ENCODE measurements around the gene SPACA7. TPM values are rescaled to one million over a fixed set of nuclear protein-coding genes. Genes with fewer than 3 reads are reported as not detected.
"Not testable (repeated sequence)": the region's sequence is repeated elsewhere in the genome, so short reads cannot be mapped to it uniquely, and the experiment has no call there.

The SPACA7 gene
- total RNA-seq, 3 donors from 2014 or later, result not detected

GRCh38 chr13:112424098-112424497, 47.9 kb downstream of the SPACA7 start:
- Mint-ChIP-seq H3K36me3 (ENCODE audit: insufficient read depth) (no peaks in the 10 kb centered on the region), H3K27me3 (ENCODE audit: low read depth) (peaks cover 3% of the 10 kb centered on the region), H3K4me3 (no peak overlapping the region), H3K9me3 (peaks cover 39% of the 10 kb centered on the region), H3K4me1 (ENCODE audit: low read depth) (no peaks in the 10 kb centered on the region)
- DNase-seq, result no peak
- ATAC-seq, result no peak

- Mint-ChIP-seq H3K4me1 (ENCODE audit: low read depth) (no peaks in the 10 kb centered on the region), H3K27me3 (ENCODE audit: low read depth) (peaks cover 10% of the 10 kb centered on the region), H3K36me3 (ENCODE audit: insufficient read depth) (no peaks in the 10 kb centered on the region), H3K9me3 (peaks cover 26% of the 10 kb centered on the region), H3K4me3 (no peak overlapping the region)
- DNase-seq (no peak), ATAC-seq (no peak)
Measured at GRCh38 chr13:112428704-112429103, 52.5 kb downstream of the SPACA7 start.

- DNase-seq (no peak), ATAC-seq (no peak)
- Mint-ChIP-seq H3K9me3 (peaks cover 25% of the 10 kb centered on the region), H3K4me3 (no peak overlapping the region), H3K27me3 (ENCODE audit: low read depth) (peaks cover 10% of the 10 kb centered on the region), H3K4me1 (ENCODE audit: low read depth) (no peaks in the 10 kb centered on the region), H3K36me3 (ENCODE audit: insufficient read depth) (no peaks in the 10 kb centered on the region)
Measured at GRCh38 chr13:112431734-112432133, 55.6 kb downstream of the SPACA7 start.

GRCh38 chr13:112432734-112433133, 56.6 kb downstream of the SPACA7 start:
- not testable (repeated sequence) for ATAC-seq; H3K4me1 Mint-ChIP-seq (ENCODE audit: low read depth); H3K4me3 Mint-ChIP-seq; DNase-seq; H3K36me3 Mint-ChIP-seq (ENCODE audit: insufficient read depth); H3K27me3 Mint-ChIP-seq (ENCODE audit: low read depth)
- H3K9me3 Mint-ChIP-seq, result peaks cover 25% of the 10 kb centered on the region

- not testable (repeated sequence) for ATAC-seq, DNase-seq
Measured at GRCh38 chr13:112433517-112433916, 57.4 kb downstream of the SPACA7 start.

GRCh38 chr13:112434032-112434431, 57.9 kb downstream of the SPACA7 start:
- peaks cover 26% of the 10 kb centered on the region for H3K9me3 Mint-ChIP-seq
- no peak overlapping the region for H3K4me3 Mint-ChIP-seq
- H3K27me3 Mint-ChIP-seq (ENCODE audit: low read depth), result peaks cover 7% of the 10 kb centered on the region
- no peaks in the 10 kb centered on the region for H3K36me3 Mint-ChIP-seq (ENCODE audit: insufficient read depth)
- no peaks in the 10 kb centered on the region for H3K4me1 Mint-ChIP-seq (ENCODE audit: low read depth)
- DNase-seq (no peak), ATAC-seq (no peak)

More at GRCh38 chr13:112433517-112433916, 57.4 kb downstream of the SPACA7 start:
- H3K4me1 Mint-ChIP-seq (ENCODE audit: low read depth); H3K4me3 Mint-ChIP-seq; H3K36me3 Mint-ChIP-seq (ENCODE audit: insufficient read depth); H3K27me3 Mint-ChIP-seq (ENCODE audit: low read depth): not testable (repeated sequence)
- H3K9me3 Mint-ChIP-seq, result peaks cover 27% of the 10 kb centered on the region

GRCh38 chr13:112434937-112435523, 58.9 kb downstream of the SPACA7 start:
- Mint-ChIP-seq H3K36me3 (ENCODE audit: insufficient read depth) (no peaks in the 10 kb centered on the region), H3K4me1 (ENCODE audit: low read depth) (no peaks in the 10 kb centered on the region), H3K9me3 (peaks cover 17% of the 10 kb centered on the region), H3K27me3 (ENCODE audit: low read depth) (peaks cover 13% of the 10 kb centered on the region), H3K4me3 (no peak overlapping the region)
- DNase-seq (no peak), ATAC-seq (no peak)

GRCh38 chr13:112435973-112436372, 59.8 kb downstream of the SPACA7 start:
- Mint-ChIP-seq H3K4me3 (no peak overlapping the region), H3K4me1 (ENCODE audit: low read depth) (no peaks in the 10 kb centered on the region), H3K27me3 (ENCODE audit: low read depth) (peaks cover 22% of the 10 kb centered on the region), H3K36me3 (ENCODE audit: insufficient read depth) (no peaks in the 10 kb centered on the region), H3K9me3 (peaks cover 15% of the 10 kb centered on the region)
- ATAC-seq, result no peak
- no peak for DNase-seq

GRCh38 chr13:112438094-112438493, 61.9 kb downstream of the SPACA7 start:
- DNase-seq, result no peak
- Mint-ChIP-seq H3K36me3 (ENCODE audit: insufficient read depth) (no peaks in the 10 kb centered on the region), H3K4me3 (no peak overlapping the region), H3K4me1 (ENCODE audit: low read depth) (no peaks in the 10 kb centered on the region), H3K27me3 (ENCODE audit: low read depth) (peaks cover 27% of the 10 kb centered on the region), H3K9me3 (peaks cover 11% of the 10 kb centered on the region)
- ATAC-seq, result no peak

- Mint-ChIP-seq H3K36me3 (ENCODE audit: insufficient read depth) (no peaks in the 10 kb centered on the region), H3K9me3 (peaks cover 11% of the 10 kb centered on the region), H3K4me3 (no peak overlapping the region), H3K27me3 (ENCODE audit: low read depth) (peaks cover 32% of the 10 kb centered on the region), H3K4me1 (ENCODE audit: low read depth) (peaks cover 2% of the 10 kb centered on the region)
- DNase-seq (no peak), ATAC-seq (no peak)
Measured at GRCh38 chr13:112438515-112438914, 62.4 kb downstream of the SPACA7 start.

GRCh38 chr13:112441226-112441625, 65.1 kb downstream of the SPACA7 start:
- H3K36me3 Mint-ChIP-seq (ENCODE audit: insufficient read depth), result no peaks in the 10 kb centered on the region
- H3K27me3 Mint-ChIP-seq (ENCODE audit: low read depth), result peaks cover 42% of the 10 kb centered on the region
- H3K9me3 Mint-ChIP-seq, result peaks cover 11% of the 10 kb centered on the region
- no peak overlapping the region for H3K4me3 Mint-ChIP-seq
- peaks cover 2% of the 10 kb centered on the region for H3K4me1 Mint-ChIP-seq (ENCODE audit: low read depth)
- no peak for DNase-seq
- ATAC-seq, result no peak

- Mint-ChIP-seq H3K9me3 (peaks cover 11% of the 10 kb centered on the region), H3K27me3 (ENCODE audit: low read depth) (peaks cover 42% of the 10 kb centered on the region), H3K4me3 (no peak overlapping the region), H3K36me3 (ENCODE audit: insufficient read depth) (no peaks in the 10 kb centered on the region), H3K4me1 (ENCODE audit: low read depth) (peaks cover 2% of the 10 kb centered on the region)
- no peak for DNase-seq
- ATAC-seq, result no peak
Measured at GRCh38 chr13:112441779-112442310, 65.7 kb downstream of the SPACA7 start.

GRCh38 chr13:112442483-112443090, 66.4 kb downstream of the SPACA7 start:
- DNase-seq, result no peak

GRCh38 chr13:112443191-112443994, 67.2 kb downstream of the SPACA7 start:
- Mint-ChIP-seq H3K9me3 (peaks cover 5% of the 10 kb centered on the region), H3K27me3 (ENCODE audit: low read depth) (peaks cover 47% of the 10 kb centered on the region), H3K36me3 (ENCODE audit: insufficient read depth) (no peaks in the 10 kb centered on the region), H3K4me1 (ENCODE audit: low read depth) (peaks cover 2% of the 10 kb centered on the region), H3K4me3 (no peak overlapping the region)
- no peak for DNase-seq
- ATAC-seq, result no peak

More at GRCh38 chr13:112442483-112443090, 66.4 kb downstream of the SPACA7 start:
- Mint-ChIP-seq H3K4me3 (no peak overlapping the region), H3K9me3 (peaks cover 11% of the 10 kb centered on the region), H3K4me1 (ENCODE audit: low read depth) (peaks cover 2% of the 10 kb centered on the region), H3K27me3 (ENCODE audit: low read depth) (peaks cover 47% of the 10 kb centered on the region), H3K36me3 (ENCODE audit: insufficient read depth) (no peaks in the 10 kb centered on the region)
- ATAC-seq, result no peak

Data from activated T-cell treated with anti-CD3 and anti-CD28 coated beads, Interleukin-2, amount 50 U/mL, for 4 hours (primary cell).